Suppressor macrophage treated with lipopolysaccharide for 4 hours (primary cell): Measurements from ENCODE around the gene KDM4B.

Source experiments
- DNase-seq: peaks from one replicate; pipeline ENCODE4 v3.0.0-alpha.2; 2020

The KDM4B gene

DNA sequence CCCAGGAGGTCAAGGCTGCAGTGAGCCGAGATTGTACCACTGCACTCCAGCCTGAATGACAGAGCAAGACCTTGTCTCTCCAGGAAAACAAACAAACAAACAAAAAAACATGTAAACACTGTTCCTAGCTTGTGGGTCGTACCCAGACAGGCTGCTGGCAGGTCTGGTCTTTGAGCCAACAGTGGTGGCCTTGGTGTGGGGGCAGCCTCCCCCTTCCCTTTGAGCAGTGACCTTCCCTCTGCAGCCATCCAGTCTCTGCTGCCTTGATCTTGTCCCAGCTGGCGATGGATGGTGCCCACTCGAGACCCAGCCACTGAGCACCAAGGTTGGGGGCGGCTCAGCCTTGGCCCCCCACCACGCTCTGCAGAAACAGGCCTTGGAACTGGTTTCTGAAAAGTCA lies 143.3 kb downstream of the KDM4B start:
- no peak for DNase-seq

DNA sequence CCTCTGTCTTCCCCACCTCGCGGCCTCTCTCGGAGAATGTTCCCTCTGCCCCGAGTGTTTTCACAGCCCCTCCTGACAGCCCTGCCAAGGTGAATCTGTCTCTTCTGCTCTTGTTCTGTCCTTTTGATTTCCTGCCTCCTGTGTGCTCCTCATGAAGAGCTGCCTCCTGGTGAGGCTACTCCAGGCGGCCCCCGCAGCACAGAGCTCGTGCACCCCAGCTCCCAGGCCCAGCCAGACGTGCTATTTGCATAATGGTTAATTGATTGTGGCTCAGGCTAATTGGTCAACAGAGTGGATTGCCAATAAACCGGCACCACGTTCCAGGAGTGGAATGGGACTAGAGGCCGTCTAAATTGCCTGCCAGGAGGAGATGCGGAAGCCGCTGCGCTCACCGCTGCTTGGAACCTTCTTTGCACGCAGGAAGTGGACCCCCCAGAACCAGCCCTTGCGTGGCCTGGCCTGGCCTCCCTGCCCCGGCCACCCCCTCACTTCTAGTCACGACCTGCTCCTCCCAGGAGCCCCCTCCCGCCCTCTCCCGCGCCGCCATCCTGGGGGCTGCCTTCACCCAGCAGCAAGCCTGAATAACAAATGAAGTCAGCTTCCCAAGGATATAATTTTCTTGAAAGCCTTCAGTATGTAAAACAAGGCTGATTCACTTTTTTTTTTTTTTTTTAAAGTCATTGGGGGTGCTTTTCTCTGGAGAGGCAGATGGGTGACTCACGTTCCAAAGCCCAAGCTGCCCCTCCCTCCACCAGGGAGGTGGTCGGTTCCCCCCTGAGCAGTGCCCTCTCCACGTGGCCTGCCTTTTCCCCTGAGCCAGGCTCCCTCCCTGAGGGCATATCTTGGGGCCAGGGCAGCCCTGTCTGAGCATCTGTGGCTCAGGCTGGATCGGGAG lies 144.0 kb downstream of the KDM4B start:
- no peak for DNase-seq

- no peak for DNase-seq
Measured at GRCh38 chr19:5113633-5114586, 145.0 kb downstream of the KDM4B start.

DNA sequence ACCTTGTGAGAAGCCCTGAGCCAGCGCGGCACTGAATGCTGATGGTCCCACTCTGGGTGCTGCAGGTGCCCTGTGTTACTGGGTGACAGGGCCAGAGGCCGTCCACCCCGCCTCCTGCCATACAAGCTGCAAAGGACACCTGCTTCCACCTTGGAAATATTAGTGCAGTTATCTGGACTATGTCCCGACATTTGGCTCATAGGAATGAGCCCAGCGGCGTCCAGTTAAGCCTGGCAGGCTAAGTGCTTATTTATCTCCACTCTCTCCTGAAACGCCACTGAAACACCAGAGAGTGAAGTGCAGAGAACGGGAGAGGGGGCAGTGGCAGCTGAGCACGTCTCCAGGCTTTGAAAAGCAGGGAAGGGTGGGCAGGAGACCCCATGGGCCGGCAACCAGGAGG lies 145.8 kb downstream of the KDM4B start:
- DNase-seq = no peak

DNA sequence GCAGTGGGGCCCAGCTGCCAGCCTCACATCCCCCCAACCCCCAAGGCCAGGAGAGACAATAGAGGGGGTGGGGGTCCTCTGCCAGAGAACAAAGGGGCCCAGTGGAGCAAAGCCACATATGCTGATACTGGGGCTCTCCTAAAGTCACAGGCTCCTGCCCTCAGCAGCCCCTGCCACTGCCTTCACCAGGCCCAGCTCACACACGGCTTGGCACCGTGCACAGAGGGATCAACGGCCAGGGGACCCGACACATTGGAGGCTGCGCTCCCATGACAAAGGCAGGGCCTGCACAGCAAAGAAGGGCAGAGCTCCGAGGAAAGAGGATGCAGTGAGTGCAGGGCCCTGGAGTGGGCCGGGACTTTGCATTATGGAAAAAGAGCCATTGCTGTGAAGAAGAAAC lies 146.4 kb downstream of the KDM4B start:
- no peak for DNase-seq

DNA sequence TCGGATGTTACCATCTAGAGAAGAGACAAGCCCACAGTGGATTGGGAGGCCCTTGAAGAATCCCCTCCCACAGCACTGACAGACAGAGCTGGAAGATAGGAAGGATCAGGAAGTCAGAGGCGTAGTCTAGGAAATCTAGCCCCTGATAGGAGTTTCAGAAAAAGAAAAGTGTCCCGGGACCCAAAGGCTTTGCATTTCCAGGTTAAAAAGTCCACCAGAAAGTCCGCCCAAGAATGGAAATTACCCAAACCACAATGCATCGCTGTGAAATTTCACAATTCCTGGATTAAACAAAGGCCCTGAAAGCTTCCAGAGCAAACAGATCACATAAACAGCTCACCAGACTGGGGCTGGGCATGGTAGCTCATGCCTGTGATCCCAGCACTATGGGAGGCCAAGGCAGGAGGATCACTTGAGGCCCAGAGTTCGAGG lies 146.9 kb downstream of the KDM4B start:
- no peak for DNase-seq

DNA sequence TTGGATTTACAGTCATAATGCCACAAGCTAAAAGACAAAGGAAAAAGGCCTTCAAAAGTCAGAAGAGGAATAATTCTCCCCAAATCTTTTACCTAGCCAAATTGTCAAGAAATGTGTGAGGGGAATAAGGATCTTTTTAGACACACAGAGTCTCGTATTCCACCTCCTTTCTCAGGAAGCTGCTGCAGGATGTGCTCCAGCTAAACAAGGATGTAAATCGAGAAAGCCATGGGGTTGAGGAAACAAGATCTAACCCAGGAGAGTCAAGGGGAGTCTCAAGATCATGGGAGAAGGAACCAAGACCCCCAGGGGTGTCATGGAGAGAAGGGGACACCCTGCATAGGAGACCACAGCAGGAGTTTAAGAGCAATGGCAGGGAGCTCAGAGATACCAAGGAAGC lies 147.4 kb downstream of the KDM4B start:
- no peak for DNase-seq

- DNase-seq = no peak
Measured at GRCh38 chr19:5117421-5117820, 148.5 kb downstream of the KDM4B start.

DNA sequence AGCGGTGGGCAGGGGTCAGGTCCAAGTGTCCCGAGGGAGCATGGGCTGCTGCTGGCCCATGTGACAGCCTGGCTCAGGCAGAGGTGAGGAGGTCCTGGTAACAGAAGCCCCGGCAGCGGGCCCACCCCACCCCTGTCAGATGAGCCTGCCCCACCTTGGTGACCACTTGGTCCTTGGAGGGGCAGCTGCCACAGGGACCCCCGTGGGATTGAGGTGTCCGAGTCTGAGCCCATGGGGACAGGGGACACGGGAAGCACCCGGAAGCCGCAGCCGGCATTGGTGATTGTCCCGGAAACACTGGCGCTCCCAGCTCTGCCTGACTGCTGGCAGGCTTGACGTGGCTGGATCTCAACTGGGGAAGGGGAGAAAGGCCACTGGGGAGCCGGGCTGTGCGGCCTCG lies 149.1 kb downstream of the KDM4B start:
- DNase-seq = no peak

DNA sequence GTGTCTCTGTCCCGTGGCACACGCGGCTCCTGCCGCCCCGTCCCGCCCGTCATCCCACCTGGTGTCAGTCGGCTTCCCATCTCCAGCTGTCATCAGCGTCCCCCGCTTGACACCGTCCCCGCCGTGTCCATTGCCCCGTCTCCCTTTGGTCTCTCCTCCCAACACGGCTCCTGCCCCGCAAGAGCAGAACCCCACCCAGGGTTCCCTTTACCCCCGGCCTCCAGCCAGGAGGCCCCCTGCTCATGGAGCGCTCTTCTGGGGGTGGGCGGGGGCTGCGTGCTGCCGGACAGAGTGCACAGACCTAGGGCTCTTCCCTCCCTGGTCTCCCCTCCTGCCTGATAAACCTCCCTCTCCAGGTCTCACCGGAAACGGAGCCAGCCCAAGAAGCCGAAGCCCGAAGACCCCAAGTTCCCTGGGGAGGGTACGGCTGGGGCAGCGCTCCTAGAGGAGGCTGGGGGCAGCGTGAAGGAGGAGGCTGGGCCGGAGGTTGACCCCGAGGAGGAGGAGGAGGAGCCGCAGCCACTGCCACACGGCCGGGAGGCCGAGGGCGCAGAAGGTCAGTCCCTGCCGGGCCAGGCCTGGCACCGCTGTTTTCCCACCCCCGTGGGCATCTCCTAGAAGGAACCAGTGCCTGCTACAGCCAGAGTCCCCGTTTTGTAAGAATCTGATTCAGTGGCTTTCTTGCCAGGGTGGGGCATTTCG lies 150.5 kb downstream of the KDM4B start:
- no peak for DNase-seq

GRCh38 chr19:5120321-5120720 lies 151.4 kb downstream of the KDM4B start:
- no peak for DNase-seq

DNA sequence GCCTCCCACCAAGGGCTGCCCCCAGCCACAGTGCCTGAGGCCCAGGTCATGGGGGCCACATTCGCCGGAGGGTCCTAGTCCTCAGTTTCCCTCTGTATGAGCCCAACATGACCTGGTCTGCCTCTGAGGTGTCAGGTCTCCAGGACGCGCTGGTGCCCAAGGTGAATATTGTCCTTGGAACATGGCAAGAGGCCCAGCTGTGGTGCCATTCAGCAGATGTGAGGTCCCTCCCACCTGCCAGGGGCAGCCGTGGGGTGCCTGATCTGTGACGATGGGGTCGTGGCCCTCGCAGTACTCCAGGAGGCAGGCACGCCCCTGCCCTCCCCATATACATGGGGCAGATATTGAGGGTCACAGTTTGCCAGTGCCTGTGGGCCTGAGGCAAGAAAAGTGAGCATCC lies 151.9 kb downstream of the KDM4B start:
- DNase-seq = no peak

DNA sequence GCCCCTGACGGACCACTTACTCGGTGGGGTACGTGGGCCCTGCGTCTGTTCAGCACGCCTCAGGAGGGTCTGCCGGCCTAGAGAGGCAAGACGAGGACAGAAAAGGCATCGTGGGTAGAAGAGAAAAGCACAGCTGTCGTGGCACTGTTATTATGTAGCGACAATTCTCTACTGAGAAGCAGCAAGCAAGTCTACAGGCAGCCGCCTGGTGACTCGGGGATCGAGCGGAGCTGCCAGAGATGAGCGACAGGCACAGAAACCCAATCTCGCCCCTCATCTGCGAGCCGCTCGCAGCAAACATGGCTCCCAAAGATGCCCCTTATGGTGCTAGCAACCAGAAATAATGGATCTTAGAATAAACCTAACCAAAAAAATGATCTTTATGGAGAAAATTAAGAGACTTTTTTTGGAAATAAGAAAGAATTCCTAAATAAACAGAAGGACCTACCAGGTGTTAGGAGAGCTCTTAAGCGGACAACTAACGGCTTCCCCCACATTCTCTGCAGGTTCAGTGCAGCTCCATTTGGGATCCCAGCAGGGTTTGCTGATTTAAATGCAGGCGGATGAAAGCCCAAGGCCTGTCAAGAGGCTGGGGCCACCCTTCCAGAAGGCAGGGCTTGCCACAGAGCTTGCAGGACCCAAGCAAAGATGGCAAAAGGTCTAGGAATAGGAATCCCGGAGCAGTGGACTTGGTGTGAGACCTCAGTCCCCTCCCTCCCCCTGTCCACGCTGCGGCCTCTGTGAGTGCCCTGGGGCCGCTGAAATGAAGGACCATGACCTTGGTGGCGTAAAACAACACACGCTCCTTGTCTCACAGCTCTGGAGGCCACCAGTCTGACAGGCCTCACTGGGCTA lies 152.6 kb downstream of the KDM4B start:
- no peak for DNase-seq

- no peak for DNase-seq
Measured at GRCh38 chr19:5122121-5122400, 153.1 kb downstream of the KDM4B start.

GRCh38 chr19:5122671-5123409 lies 153.9 kb downstream of the KDM4B start:
- no peak for DNase-seq

- DNase-seq = no peak
Measured at GRCh38 chr19:5123646-5124045, 154.7 kb downstream of the KDM4B start.

DNA sequence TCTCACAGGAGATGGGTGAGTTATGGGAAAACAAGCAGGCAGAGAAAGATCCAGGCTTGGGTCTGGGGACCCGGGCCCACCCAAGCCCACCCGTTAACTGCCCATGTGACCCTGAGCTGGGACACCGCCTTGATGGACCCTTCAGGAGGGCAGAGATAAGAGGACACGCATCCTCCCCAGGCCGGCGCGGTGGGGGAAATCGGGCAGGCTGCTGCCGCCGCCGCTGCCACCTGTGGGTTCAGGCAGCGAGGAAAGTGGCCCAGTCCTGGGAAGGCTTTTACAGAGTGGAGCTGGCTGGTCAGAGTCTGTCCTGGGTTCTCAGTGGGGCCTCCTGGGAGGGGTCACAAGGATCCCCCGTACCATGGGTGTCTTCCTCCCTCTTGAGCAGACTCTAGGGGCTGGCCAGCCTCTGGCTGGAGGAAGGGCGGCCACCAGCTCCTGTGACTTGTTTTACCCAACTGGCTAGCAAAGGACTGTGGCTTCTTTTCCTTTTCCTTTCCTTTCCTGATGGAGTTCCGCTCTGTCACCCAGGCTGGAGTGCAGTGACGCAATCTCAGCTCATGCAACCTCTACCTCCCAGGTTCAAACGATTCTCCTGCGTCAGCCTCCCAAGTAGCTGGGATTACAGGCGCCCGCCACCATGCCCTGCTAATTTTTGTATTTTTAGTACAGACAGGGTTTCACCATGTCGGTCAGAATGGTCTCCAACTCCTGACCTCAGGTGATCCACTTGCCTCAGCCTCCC lies 155.4 kb downstream of the KDM4B start:
- no peak for DNase-seq

- no peak for DNase-seq
Measured at GRCh38 chr19:5125376-5125775, 156.5 kb downstream of the KDM4B start.

DNA sequence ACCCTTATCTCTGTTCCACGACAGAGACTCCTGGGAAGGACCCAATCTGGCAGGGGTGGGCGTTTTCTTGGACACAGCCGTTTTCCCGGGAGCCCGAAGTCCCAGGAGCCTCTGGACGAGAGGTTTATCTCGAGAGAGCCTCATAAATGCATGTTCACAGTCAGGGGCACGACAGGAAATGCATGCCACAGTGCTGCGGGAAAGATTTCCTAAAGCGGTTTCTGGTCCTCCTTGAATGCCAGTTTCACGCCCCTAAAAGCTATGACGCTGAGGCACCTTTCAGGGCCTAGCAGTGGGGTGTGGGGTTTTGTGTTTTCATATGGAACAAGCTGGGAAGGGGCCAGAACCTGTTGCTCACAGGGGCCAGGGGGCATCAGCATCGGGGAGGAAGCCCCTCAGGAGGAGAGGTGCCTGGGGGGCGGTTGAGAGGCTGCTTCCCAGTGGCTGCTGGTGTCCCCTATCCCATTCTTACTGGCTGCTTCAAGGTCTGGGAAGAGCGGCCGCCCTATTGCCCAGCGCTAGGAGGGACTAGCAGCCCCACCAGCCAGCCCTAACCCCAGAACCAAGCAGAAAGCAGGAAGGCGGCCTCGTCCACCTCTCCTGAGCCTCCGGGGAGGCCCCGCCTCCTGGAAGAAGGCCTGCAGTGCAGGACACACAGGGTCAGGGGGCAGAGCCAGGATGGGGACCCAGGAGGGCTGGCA lies 157.0 kb downstream of the KDM4B start:
- no peak for DNase-seq

DNA sequence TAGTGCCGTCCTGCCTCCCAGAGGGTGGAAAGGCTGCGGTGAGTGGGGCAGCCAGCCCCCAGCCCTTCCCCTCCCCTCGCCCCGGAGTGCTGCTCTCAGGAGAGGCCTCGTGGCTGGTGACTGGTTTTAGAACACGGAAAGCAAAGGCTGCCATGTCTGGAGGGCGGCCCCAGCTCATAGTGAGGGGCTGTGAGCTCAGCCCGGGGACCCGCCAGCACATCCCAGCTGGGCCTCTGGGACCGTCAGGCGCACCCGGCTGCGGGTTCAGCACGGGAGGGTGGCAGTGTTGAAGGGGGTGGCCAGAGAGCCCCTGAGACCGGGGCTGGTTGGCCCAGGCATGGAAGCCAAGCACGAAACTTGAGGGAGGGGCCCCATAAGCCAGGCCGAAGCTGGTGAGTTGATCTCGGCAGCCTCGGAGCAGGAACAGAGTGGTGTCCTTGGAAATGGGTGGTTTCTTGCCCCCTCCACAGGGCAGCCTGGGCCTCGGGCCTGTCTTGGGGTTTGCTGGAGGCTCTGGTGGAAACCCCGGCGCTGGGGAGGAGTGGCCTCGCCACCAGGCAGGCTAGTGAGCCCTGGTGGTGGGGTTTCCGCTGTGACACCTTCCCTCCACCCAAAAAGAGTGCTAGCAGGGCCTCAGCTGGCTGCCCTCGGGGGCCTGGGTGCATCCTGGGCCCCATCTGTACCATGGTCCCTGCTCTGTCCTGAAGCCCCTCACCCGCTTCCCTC lies 157.7 kb downstream of the KDM4B start:
- no peak for DNase-seq
